ENCODE data around the gene TACR2. TPM values are rescaled to one million over a fixed set of nuclear protein-coding genes. Genes with fewer than 3 reads are reported as not detected.
A peak's percentile ranks its signal among the peaks of the same experiment; 100 is the strongest.

Gene TACR2
- polyA plus RNA-seq, 1 donor from 2014 or later = 0.16 TPM

GRCh38 chr10:69405221-69405620 lies 11.5 kb downstream of the TACR2 start:
- Mint-ChIP-seq H3K4me1 (peaks cover 5 to 11% (median 10%) of the 10 kb centered on the region in 3 donors), H3K4me3 (no peak overlapping the region), H3K36me3 (peaks cover 6% of the 10 kb centered on the region), H3K27ac (no peak overlapping the region), H3K9me3 (no peaks in the 10 kb centered on the region), H3K27me3 (no peaks in the 10 kb centered on the region)

- Mint-ChIP-seq H3K27me3 (no peaks in the 10 kb centered on the region), H3K4me3 (no peak overlapping the region), H3K9me3 (no peaks in the 10 kb centered on the region), H3K36me3 (peaks cover 6% of the 10 kb centered on the region), H3K4me1 (peaks cover 5 to 8% (median 7%) of the 10 kb centered on the region in 3 donors), H3K27ac (no peak overlapping the region)
These were observed 11.9 kb downstream of the TACR2 start for GRCh38 chr10:69404786-69405185.

- no peaks in the 10 kb centered on the region for H3K27me3 Mint-ChIP-seq
- peaks cover 6% of the 10 kb centered on the region for H3K36me3 Mint-ChIP-seq
- no peaks in the 10 kb centered on the region for H3K9me3 Mint-ChIP-seq
- no peak overlapping the region for H3K27ac Mint-ChIP-seq
- H3K4me3 Mint-ChIP-seq = no peak overlapping the region
- H3K4me1 Mint-ChIP-seq = peaks cover 3 to 4% (median 3%) of the 10 kb centered on the region in 3 donors
These were observed 13.2 kb downstream of the TACR2 start for GRCh38 chr10:69403519-69403918.

DNA sequence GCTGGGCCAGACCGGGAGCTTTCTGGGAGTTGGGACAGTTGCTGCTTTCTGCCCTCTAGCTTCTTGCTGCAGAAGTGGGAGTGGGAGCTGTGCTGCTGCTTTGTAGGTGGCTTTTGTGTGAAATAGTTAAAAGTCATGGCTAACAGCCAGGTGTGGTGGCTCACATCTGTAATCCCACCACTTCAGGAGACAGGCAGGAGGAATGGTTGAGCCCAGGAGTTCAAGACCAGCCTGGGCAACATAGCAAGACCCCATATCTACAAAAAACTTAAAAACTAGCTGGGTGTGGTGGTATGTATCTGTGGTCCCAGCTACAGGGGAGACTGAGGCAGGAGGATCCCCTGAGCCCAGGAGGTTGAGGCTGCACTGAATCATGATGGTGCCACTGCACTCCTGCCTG lies 13.7 kb downstream of the TACR2 start:
- peaks cover 0 to 2% (median 2%) of the 10 kb centered on the region in 3 donors for H3K4me1 Mint-ChIP-seq
- no peaks in the 10 kb centered on the region for H3K9me3 Mint-ChIP-seq
- H3K4me3 Mint-ChIP-seq = no peak overlapping the region
- peaks cover 6% of the 10 kb centered on the region for H3K36me3 Mint-ChIP-seq
- no peak overlapping the region for H3K27ac Mint-ChIP-seq
- H3K27me3 Mint-ChIP-seq = no peaks in the 10 kb centered on the region

GRCh38 chr10:69402386-69402785 lies 14.3 kb downstream of the TACR2 start:
- Mint-ChIP-seq H3K27ac (no peak overlapping the region), H3K36me3 (peaks cover 6% of the 10 kb centered on the region), H3K27me3 (no peaks in the 10 kb centered on the region), H3K4me3 (no peak overlapping the region), H3K9me3 (no peaks in the 10 kb centered on the region), H3K4me1 (peaks cover 0 to 2% (median 2%) of the 10 kb centered on the region in 3 donors)

GRCh38 chr10:69401416-69401815 lies 15.3 kb downstream of the TACR2 start:
- no peaks in the 10 kb centered on the region for H3K9me3 Mint-ChIP-seq
- H3K36me3 Mint-ChIP-seq = peaks cover 6% of the 10 kb centered on the region
- peaks cover 0 to 2% (median 2%) of the 10 kb centered on the region in 3 donors for H3K4me1 Mint-ChIP-seq
- H3K4me3 Mint-ChIP-seq = no peak overlapping the region
- H3K27ac Mint-ChIP-seq = no peak overlapping the region
- H3K27me3 Mint-ChIP-seq = no peaks in the 10 kb centered on the region

- Mint-ChIP-seq H3K4me1 (peaks cover 0 to 2% (median 1%) of the 10 kb centered on the region in 3 donors), H3K36me3 (peaks cover 6% of the 10 kb centered on the region), H3K27me3 (no peaks in the 10 kb centered on the region)
These were observed 15.8 kb downstream of the TACR2 start for GRCh38 chr10:69400936-69401335.

GRCh38 chr10:69398466-69398865 lies 18.3 kb downstream of the TACR2 start:
- Mint-ChIP-seq H3K9me3 (no peaks in the 10 kb centered on the region), H3K27me3 (no peaks in the 10 kb centered on the region), H3K36me3 (peaks cover 6% of the 10 kb centered on the region), H3K27ac (peak overlapping the region in 1 of 3 donors; percentile 39), H3K4me1 (peaks cover 0 to 1% (median 0%) of the 10 kb centered on the region in 3 donors), H3K4me3 (no peak overlapping the region)

More at GRCh38 chr10:69400936-69401335, 15.8 kb downstream of the TACR2 start:
- Mint-ChIP-seq H3K9me3 (no peaks in the 10 kb centered on the region), H3K27ac (peak overlapping the region in 1 of 3 donors; percentile 37), H3K4me3 (no peak overlapping the region)

DNA sequence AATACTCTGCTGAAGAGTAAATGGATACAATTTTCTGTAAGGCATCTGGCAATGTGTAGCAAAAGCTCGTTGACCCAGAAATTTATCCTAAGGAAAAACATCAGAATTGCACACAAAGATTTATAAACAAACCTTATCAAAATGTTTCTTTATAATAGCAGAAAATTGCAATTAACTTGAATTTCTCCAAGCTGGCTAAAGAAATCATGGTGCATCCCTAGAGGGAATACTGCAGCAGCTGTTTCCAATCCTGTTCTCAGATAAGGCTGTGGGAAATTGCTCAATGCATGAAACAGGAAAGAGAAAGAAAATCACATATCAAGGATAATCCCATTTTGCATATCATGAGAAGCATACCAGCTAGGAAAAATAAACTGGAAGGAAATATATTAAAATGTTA lies 18.7 kb downstream of the TACR2 start:
- Mint-ChIP-seq H3K27ac (no peak overlapping the region), H3K36me3 (peaks cover 5% of the 10 kb centered on the region), H3K27me3 (no peaks in the 10 kb centered on the region), H3K9me3 (no peaks in the 10 kb centered on the region), H3K4me3 (no peak overlapping the region), H3K4me1 (no peaks in the 10 kb centered on the region)

GRCh38 chr10:69394020-69394419 lies 22.7 kb downstream of the TACR2 start:
- H3K36me3 Mint-ChIP-seq = peaks cover 6% of the 10 kb centered on the region
- no peak overlapping the region for H3K4me3 Mint-ChIP-seq

GRCh38 chr10:69392481-69393000 lies 24.2 kb downstream of the TACR2 start:
- Mint-ChIP-seq H3K4me3 (peak overlapping the region in 1 of 4 donors; percentile 1), H3K27me3 (no peaks in the 10 kb centered on the region), H3K4me1 (peaks cover 10 to 14% (median 10%) of the 10 kb centered on the region in 3 donors), H3K36me3 (peaks cover 13% of the 10 kb centered on the region), H3K27ac (peak overlapping the region in 1 of 3 donors; percentile 63), H3K9me3 (peaks cover 0 to 4% (median 0%) of the 10 kb centered on the region in 3 donors)

More at GRCh38 chr10:69394020-69394419, 22.7 kb downstream of the TACR2 start:
- Mint-ChIP-seq H3K27me3 (no peaks in the 10 kb centered on the region), H3K9me3 (no peaks in the 10 kb centered on the region), H3K4me1 (peaks cover 10% of the 10 kb centered on the region in 3 donors), H3K27ac (peak overlapping the region in 1 of 3 donors; percentile 57)

- Mint-ChIP-seq H3K4me1 (peaks cover 10 to 14% (median 10%) of the 10 kb centered on the region in 3 donors), H3K9me3 (peaks cover 0 to 4% (median 0%) of the 10 kb centered on the region in 3 donors), H3K36me3 (peaks cover 15% of the 10 kb centered on the region), H3K27me3 (no peaks in the 10 kb centered on the region), H3K4me3 (no peak overlapping the region), H3K27ac (no peak overlapping the region)
These were observed 25.6 kb downstream of the TACR2 start for GRCh38 chr10:69391158-69391557.

GRCh38 chr10:69389827-69390490 lies 26.8 kb downstream of the TACR2 start:
- Mint-ChIP-seq H3K4me1 (peaks cover 10 to 14% (median 10%) of the 10 kb centered on the region in 3 donors), H3K27me3 (no peaks in the 10 kb centered on the region), H3K36me3 (peaks cover 15% of the 10 kb centered on the region), H3K27ac (peak overlapping the region in 2 of 3 donors; percentile 47 to 59), H3K4me3 (no peak overlapping the region), H3K9me3 (peaks cover 0 to 4% (median 0%) of the 10 kb centered on the region in 3 donors)

DNA sequence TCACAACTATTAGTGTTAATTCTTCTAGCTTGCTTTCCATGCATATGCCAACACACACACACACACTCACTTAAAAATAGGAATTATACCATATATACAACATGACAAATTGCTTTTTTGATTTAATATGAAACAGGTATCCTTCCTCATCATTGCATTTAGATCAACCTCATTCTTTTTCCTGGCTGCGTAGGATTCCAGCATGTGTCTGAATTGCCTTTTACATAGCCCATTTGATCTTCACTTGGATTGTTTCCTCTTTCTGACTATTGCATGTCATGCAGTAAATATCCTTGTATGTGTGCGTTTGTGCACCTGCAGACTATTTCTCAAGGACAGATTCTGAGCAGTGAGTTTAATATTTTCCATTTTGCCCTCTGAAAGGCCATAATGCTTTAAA lies 28.2 kb downstream of the TACR2 start:
- Mint-ChIP-seq H3K9me3 (peaks cover 0 to 4% (median 0%) of the 10 kb centered on the region in 3 donors), H3K36me3 (peaks cover 15% of the 10 kb centered on the region), H3K27me3 (no peaks in the 10 kb centered on the region), H3K4me1 (peaks cover 10 to 14% (median 10%) of the 10 kb centered on the region in 3 donors), H3K27ac (no peak overlapping the region), H3K4me3 (no peak overlapping the region)

GRCh38 chr10:69387500-69387899 lies 29.2 kb downstream of the TACR2 start:
- H3K4me3 Mint-ChIP-seq = no peak overlapping the region
- no peak overlapping the region for H3K27ac Mint-ChIP-seq
- peaks cover 12% of the 10 kb centered on the region for H3K36me3 Mint-ChIP-seq
- peaks cover 8 to 12% (median 10%) of the 10 kb centered on the region in 3 donors for H3K4me1 Mint-ChIP-seq
- peaks cover 0 to 4% (median 0%) of the 10 kb centered on the region in 3 donors for H3K9me3 Mint-ChIP-seq
- no peaks in the 10 kb centered on the region for H3K27me3 Mint-ChIP-seq
